Body of pancreas (tissue), 4 donors: ENCODE data around the gene FOXO6. TPM values are rescaled to one million over a fixed set of nuclear protein-coding genes. Genes with fewer than 3 reads are reported as not detected.

ENCODE experiments used
- ATAC-seq: fragments of 150-250 bp; one replicate; pipeline ENCODE4 v1.9.1; 2016
- DNase-seq, 4 donors: peaks; one replicate each; pipeline ENCODE4 v3.0.0-alpha.2; 2019
- H3K27ac ChIP-seq, 4 donors: fragments of 200-600 bp; sonication (generic); 1 replicate in 3 of 4; 2 replicates in 1 of 4; pipeline versions ENCODE4 v1.5.1 to v1.6.1; 2016 to 2019; ENCODE audit warnings: mild to moderate bottlenecking in 1 of 4, mixed read lengths in 1 of 4, moderate library complexity in 1 of 4
- H3K27me3 ChIP-seq, 2 donors: fragments of 200-600 bp; sonication (generic); one replicate each; pipeline ENCODE4 v1.6.0; 2016; ENCODE audit warnings: mild to moderate bottlenecking in 1 of 2
- H3K36me3 ChIP-seq, 2 donors: fragments of 200-600 bp; sonication (generic); replicated peaks in 1 of 2; 2 replicates each; pipeline ENCODE4 v1.5.1; 2016; ENCODE audit warnings: low read depth in 2 of 2; ENCODE audit not compliant: insufficient read depth in 1 of 2
- H3K4me1 ChIP-seq: fragments of 200-600 bp; sonication (generic); one replicate; pipeline ENCODE4 v1.6.0; 2016
- H3K4me3 ChIP-seq, 2 donors: fragments of 200-600 bp; sonication (generic); 1 replicate in 1 of 2; 2 replicates in 1 of 2; pipeline ENCODE4 v1.5.1; 2016 to 2019
- H3K9me3 ChIP-seq, 3 donors: fragments of 200-600 bp; sonication (generic); 1 replicate in 2 of 3; 2 replicates in 1 of 3; pipeline ENCODE4 v1.5.1; 2016
- POLR2A ChIP-seq, 3 donors: fragments of 450-650 bp; IDR thresholded peaks; one replicate each; pipeline ENCODE4 v1.6.1; 2016; ENCODE audit warnings: antibody characterized with exemption in 3 of 3, mild to moderate bottlenecking in 2 of 3
- WGBS, 2 donors: methylation state at CpG; one replicate each; pipeline ENCODE4 v1.1.5; 2017; 5-methylcytosine and 5-hydroxymethylcytosine counted together
- intact Hi-C: fragments of 100-400 bp; cut with DNase I; formaldehyde crosslinking; loops from one replicate; pipeline ENCODE4 v1.15.1; 2023
- total RNA-seq, 2 donors: library from RNA; depleted of rRNA; stranded (reverse); fragments of >200 nt; gene quantifications; one replicate each; pipeline ENCODE4 v1.1.0, GENCODE V29; 2016
- TF ChIP-seq, protein P1 (sequence below), 7 experiments: fragments of 450-650 bp in 4 of 7; fragments of 200-600 bp in 3 of 7; sonication (generic) in 3 of 7; IDR thresholded peaks; one replicate each; pipeline ENCODE4 v1.5.1; 2016 to 2019; ENCODE audit warnings: antibody characterized with exemption in 7 of 7

FOXO6 gene
- total RNA-seq, 2 donors from 2014 or later = 1.0 to 2.3 TPM

DNA sequence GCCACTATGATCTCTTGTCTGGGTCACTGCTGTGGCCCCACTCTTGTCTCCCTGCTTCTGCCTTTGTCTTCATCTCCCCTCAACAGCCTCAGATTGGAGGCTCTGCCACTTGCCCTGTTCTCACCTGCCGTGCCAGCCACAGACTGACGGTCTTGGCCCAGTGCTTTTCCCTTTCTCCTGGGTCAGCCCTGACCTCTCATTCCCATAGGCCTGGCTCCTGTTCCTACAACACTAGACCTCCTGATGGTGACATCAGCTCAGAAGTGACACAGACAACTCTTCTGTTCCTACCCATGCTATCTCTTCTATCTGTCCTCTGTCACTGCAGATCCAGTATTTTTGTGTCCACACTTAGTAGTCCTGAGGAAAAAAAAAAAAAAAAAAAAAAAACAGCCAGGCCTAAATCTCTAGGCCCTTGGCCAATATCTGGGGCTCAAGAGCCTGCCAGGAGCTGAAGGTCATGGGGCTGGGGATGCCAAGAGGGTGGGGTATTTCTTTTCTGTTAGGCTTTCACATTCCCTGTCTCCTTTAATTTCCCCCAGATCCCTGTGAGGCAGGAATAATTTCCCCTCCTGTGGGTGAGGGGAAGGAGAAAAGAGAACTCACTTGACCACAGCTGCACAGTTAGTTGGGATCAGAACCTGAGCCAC lies 42.0 kb upstream of the FOXO6 start:
- H3K27ac ChIP-seq = peak overlapping the region in 2 of 4 donors; percentile 29 to 69
- intact Hi-C loops = no loop called here

DNA sequence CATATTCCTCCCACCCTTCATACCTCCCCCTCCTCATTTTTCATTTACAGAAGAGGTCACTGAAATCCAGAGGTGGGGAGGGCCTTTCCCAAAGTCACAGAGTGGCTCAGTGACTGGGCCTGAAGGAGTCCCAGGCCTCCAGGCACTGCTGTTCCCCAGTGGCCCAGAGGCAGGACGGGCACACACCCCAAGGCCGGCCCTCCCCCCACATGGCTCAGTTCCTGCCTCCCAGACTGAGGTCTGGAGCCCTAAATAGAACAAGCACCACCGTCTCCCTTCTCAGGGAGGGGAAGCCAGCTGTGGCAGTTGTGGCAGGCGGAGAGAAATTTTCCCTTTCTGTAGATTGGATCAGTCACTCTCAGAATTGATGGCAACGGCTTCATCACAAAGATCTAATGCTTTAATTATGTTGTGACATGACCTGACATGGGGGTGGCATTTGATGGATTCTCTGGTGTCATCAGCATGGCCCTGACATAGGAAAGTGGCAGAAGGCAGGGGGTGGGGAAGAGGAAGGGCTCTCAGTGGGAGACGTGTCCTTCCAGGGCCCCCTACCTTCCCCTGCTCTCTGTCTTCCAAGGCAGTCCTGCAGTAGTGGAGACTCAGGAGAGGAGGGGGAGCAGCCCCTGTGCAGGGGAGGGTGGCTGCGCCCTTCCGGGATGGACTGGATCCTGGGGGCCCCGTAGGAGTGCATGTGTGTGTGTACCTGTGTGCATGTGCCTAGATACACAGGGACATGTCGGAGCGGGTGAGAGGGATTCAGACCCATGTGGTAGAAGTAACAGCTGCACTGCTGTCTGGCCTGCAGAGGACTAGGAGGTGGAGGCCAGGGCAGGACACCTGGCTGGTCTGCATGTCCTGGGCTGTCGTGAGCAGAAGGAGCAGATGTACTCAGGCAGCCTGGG lies 41.2 kb upstream of the FOXO6 start:
- peak overlapping the region in 2 of 4 donors; percentile 29 to 69 for H3K27ac ChIP-seq
- DNase-seq (peak; percentile 45 to 83 (median 52)), ATAC-seq (peak; percentile 63)
- TF ChIP-seq, protein P1, sequence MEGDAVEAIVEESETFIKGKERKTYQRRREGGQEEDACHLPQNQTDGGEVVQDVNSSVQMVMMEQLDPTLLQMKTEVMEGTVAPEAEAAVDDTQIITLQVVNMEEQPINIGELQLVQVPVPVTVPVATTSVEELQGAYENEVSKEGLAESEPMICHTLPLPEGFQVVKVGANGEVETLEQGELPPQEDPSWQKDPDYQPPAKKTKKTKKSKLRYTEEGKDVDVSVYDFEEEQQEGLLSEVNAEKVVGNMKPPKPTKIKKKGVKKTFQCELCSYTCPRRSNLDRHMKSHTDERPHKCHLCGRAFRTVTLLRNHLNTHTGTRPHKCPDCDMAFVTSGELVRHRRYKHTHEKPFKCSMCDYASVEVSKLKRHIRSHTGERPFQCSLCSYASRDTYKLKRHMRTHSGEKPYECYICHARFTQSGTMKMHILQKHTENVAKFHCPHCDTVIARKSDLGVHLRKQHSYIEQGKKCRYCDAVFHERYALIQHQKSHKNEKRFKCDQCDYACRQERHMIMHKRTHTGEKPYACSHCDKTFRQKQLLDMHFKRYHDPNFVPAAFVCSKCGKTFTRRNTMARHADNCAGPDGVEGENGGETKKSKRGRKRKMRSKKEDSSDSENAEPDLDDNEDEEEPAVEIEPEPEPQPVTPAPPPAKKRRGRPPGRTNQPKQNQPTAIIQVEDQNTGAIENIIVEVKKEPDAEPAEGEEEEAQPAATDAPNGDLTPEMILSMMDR (IDR thresholded peaks at IDR 0.05) = no peak
- TF ChIP-seq POLR2A (IDR thresholded peaks at IDR 0.05) = no peak
- intact Hi-C loops = no loop called here
- no peak overlapping the region for H3K4me3 ChIP-seq
- no peaks in the 10 kb centered on the region for H3K27me3 ChIP-seq
- H3K36me3 ChIP-seq = no peaks in the 10 kb centered on the region
- peaks cover 22% of the 10 kb centered on the region for H3K4me1 ChIP-seq
- 49 to 59% methylated on average over 11 to 12 of the region's 12 CpGs for WGBS, 2 donors
- no peaks in the 10 kb centered on the region for H3K9me3 ChIP-seq

More for the DNA sequence above, 42.0 kb upstream of the FOXO6 start:
- Histone ChIP-seq H3K4me3 (no peak overlapping the region), H3K9me3 (no peaks in the 10 kb centered on the region), H3K36me3 (no peaks in the 10 kb centered on the region), H3K4me1 (peaks cover 22% of the 10 kb centered on the region), H3K27me3 (no peaks in the 10 kb centered on the region)
- 35 to 36% methylated on average over 2 of the region's 2 CpGs for WGBS, 2 donors
- no peak for TF ChIP-seq POLR2A (IDR thresholded peaks at IDR 0.05)
- TF ChIP-seq, protein P1 (IDR thresholded peaks at IDR 0.05) = no peak
- DNase-seq (peak; percentile 54 to 76 (median 68)), ATAC-seq (peak; percentile 72)

DNA sequence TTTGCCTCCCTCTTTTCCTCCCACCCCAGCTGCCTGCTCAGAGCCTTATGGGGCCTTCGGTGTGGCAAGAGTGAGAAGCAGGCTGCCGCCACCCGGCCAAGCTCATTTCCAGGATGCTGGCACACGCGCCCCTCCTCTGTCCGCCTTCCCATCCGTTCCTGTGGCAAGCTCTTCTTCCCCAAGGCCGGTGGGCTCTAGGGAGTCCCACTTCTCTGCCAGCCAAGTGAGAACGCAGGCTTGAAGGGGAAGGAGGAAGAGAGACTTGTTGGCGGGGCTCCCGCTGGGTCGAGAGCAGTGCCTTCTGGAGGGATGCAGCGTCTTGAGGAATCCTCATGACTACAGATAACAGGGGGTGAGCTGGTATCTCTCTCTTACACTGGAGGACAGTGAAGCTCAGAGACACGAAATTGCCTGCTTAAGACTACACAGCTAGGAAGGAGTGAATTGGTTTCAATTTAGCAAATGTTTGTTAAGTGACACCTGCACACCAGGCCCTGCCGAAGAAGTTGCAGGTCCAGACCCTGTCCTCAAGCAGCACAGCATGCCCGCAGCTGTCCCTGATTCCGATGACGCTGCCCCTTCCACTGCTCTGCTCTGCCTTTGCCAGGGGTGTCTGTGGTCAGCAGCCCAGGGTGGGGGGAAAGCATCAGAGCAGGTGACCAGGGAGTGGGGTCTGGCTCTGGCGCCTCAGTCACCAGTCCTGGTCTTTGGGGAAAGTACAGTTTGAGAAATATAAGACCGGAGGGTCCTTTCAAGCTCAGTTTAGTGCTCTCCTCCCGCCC lies 40.1 kb upstream of the FOXO6 start:
- Histone ChIP-seq H3K27ac (no peak overlapping the region), H3K4me1 (peaks cover 22% of the 10 kb centered on the region), H3K9me3 (no peaks in the 10 kb centered on the region), H3K27me3 (no peaks in the 10 kb centered on the region), H3K36me3 (no peaks in the 10 kb centered on the region), H3K4me3 (no peak overlapping the region)
- no peak for ATAC-seq
- intact Hi-C loops = no loop called here
- WGBS, 2 donors = 85 to 89% methylated on average over 19 to 21 of the region's 21 CpGs
- no peak for DNase-seq
- TF ChIP-seq POLR2A (IDR thresholded peaks at IDR 0.05) = no peak
- TF ChIP-seq, protein P1 (IDR thresholded peaks at IDR 0.05) = no peak

DNA sequence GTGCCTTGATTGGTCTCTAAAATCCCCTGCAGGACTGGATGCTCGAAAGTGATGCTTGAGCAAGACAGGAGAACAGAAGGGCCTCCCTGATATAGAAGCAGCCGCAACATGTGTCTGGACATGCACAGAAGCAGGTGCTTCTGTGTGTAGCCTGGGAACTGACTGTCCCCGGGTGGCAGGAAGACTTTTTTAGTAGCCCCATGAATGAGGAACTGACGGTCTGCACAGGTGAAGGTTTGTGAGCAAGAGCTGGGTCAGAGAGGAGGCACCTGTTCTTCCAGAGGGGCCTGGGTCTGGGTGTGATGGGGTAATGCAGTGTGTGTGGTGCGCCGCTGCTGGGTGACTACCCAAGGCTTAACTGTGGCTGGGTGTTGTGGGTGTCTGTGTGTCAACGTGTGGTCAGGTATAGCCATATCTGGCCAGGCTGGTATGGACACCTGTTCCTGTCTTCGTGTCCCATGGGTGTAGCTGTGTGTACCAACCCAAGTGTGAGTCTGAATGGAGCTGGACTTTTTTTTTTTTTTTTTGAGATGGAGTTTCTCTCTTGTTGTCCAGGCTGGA lies 39.1 kb upstream of the FOXO6 start:
- DNase-seq (no peak), ATAC-seq (no peak)
- TF ChIP-seq POLR2A (IDR thresholded peaks at IDR 0.05) = no peak
- TF ChIP-seq, protein P1 (IDR thresholded peaks at IDR 0.05) = no peak
- H3K9me3 ChIP-seq = no peaks in the 10 kb centered on the region
- peaks cover 22% of the 10 kb centered on the region for H3K4me1 ChIP-seq
- H3K27me3 ChIP-seq = no peaks in the 10 kb centered on the region
- no peak overlapping the region for H3K27ac ChIP-seq
- intact Hi-C loops = no loop called here
- no peak overlapping the region for H3K4me3 ChIP-seq
- 85 to 94% methylated on average over 8 of the region's 8 CpGs for WGBS, 2 donors
- no peaks in the 10 kb centered on the region for H3K36me3 ChIP-seq
